Nephron (organoid): ENCODE measurements around the gene CHL1.

ENCODE experiments used
- H3K27ac Mint-ChIP-seq, 3 experiments: 2 replicates each; pipeline ENCODE4 v1.8.0; 2020; ENCODE audit warnings: mixed read lengths in 3 of 3, mild to moderate bottlenecking in 2 of 3, moderate library complexity in 1 of 3
- H3K27me3 Mint-ChIP-seq: 2 replicates; pipeline ENCODE4 v1.8.0; 2021; ENCODE audit warnings: low read depth, mild to moderate bottlenecking, moderate library complexity, mixed read lengths
- H3K36me3 Mint-ChIP-seq: 2 replicates; pipeline ENCODE4 v1.8.0; 2020; ENCODE audit warnings: low read depth, mixed read lengths
- H3K4me1 Mint-ChIP-seq: 2 replicates; pipeline ENCODE4 v1.8.0; 2020; ENCODE audit warnings: mixed read lengths
- H3K4me3 Mint-ChIP-seq, 3 experiments: 2 replicates each; pipeline ENCODE4 v1.8.0; 2020; ENCODE audit warnings: mild to moderate bottlenecking in 3 of 3, mixed read lengths in 3 of 3, moderate library complexity in 2 of 3
- H3K9me3 Mint-ChIP-seq: 2 replicates; pipeline ENCODE4 v1.8.0; 2020; ENCODE audit warnings: mixed read lengths
- TF ChIP-seq, protein P1 (sequence below), 3 experiments: fragments of 200-600 bp; sonication (generic); IDR thresholded peaks; one replicate each; pipeline ENCODE4 v1.5.0; 2021; ENCODE audit warnings: antibody characterized with exemption in 3 of 3; ENCODE audit not compliant: unreplicated experiment in 3 of 3

Gene CHL1

GRCh38 chr3:374459-374858, 177.9 kb downstream of the CHL1 start:
- Mint-ChIP-seq H3K36me3 (peaks cover 3% of the 10 kb centered on the region), H3K4me1 (peaks cover 27% of the 10 kb centered on the region), H3K4me3 (no peak overlapping the region), H3K9me3 (peaks cover 23% of the 10 kb centered on the region), H3K27ac (peak overlapping the region in 2 of 3 experiments; percentile 8 to 10), H3K27me3 (no peaks in the 10 kb centered on the region)
- TF ChIP-seq, protein P1, sequence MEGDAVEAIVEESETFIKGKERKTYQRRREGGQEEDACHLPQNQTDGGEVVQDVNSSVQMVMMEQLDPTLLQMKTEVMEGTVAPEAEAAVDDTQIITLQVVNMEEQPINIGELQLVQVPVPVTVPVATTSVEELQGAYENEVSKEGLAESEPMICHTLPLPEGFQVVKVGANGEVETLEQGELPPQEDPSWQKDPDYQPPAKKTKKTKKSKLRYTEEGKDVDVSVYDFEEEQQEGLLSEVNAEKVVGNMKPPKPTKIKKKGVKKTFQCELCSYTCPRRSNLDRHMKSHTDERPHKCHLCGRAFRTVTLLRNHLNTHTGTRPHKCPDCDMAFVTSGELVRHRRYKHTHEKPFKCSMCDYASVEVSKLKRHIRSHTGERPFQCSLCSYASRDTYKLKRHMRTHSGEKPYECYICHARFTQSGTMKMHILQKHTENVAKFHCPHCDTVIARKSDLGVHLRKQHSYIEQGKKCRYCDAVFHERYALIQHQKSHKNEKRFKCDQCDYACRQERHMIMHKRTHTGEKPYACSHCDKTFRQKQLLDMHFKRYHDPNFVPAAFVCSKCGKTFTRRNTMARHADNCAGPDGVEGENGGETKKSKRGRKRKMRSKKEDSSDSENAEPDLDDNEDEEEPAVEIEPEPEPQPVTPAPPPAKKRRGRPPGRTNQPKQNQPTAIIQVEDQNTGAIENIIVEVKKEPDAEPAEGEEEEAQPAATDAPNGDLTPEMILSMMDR (IDR thresholded peaks at IDR 0.05; ENCODE audit: unreplicated experiment in 3 of 3) = no peak

- peaks cover 27% of the 10 kb centered on the region for H3K4me1 Mint-ChIP-seq
- TF ChIP-seq, protein P1 (IDR thresholded peaks at IDR 0.05; ENCODE audit: unreplicated experiment in 3 of 3) = peak; percentile 55 to 82 (median 66)
- no peak overlapping the region for H3K27ac Mint-ChIP-seq
- no peaks in the 10 kb centered on the region for H3K36me3 Mint-ChIP-seq
- H3K9me3 Mint-ChIP-seq = peaks cover 1% of the 10 kb centered on the region
- no peaks in the 10 kb centered on the region for H3K27me3 Mint-ChIP-seq
- no peak overlapping the region for H3K4me3 Mint-ChIP-seq
These were observed 180.6 kb downstream of the CHL1 start for GRCh38 chr3:377158-377561.

- H3K4me3 Mint-ChIP-seq = no peak overlapping the region
- TF ChIP-seq, protein P1 (IDR thresholded peaks at IDR 0.05; ENCODE audit: unreplicated experiment in 3 of 3) = no peak
- H3K36me3 Mint-ChIP-seq = no peaks in the 10 kb centered on the region
- peaks cover 12% of the 10 kb centered on the region for H3K4me1 Mint-ChIP-seq
- H3K27ac Mint-ChIP-seq = no peak overlapping the region
- no peaks in the 10 kb centered on the region for H3K27me3 Mint-ChIP-seq
- no peaks in the 10 kb centered on the region for H3K9me3 Mint-ChIP-seq
These were observed 184.2 kb downstream of the CHL1 start for GRCh38 chr3:380801-381200.

DNA sequence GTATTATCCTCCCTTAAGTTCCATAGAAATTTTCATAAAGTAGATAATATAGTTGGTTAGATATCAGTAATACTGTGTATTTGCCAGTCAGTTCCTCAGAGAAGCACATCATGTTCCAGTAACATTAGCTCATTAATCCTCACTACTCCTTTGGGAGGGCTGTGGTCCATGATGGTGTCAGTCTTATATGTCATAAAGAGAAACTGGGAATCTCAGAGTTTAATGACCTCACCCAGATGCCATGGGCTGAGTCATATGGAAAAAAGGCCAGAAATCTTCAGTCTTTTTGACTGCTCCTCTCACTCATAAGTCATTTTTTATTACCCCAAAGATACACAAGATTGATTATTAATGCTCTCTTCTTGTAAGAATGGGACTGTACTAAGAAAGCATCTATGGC, 188.6 kb downstream of the CHL1 start:
- Mint-ChIP-seq H3K27me3 (no peaks in the 10 kb centered on the region), H3K27ac (no peak overlapping the region), H3K9me3 (no peaks in the 10 kb centered on the region), H3K4me1 (no peaks in the 10 kb centered on the region), H3K36me3 (no peaks in the 10 kb centered on the region), H3K4me3 (no peak overlapping the region)
- TF ChIP-seq, protein P1 (IDR thresholded peaks at IDR 0.05; ENCODE audit: unreplicated experiment in 3 of 3) = no peak

DNA sequence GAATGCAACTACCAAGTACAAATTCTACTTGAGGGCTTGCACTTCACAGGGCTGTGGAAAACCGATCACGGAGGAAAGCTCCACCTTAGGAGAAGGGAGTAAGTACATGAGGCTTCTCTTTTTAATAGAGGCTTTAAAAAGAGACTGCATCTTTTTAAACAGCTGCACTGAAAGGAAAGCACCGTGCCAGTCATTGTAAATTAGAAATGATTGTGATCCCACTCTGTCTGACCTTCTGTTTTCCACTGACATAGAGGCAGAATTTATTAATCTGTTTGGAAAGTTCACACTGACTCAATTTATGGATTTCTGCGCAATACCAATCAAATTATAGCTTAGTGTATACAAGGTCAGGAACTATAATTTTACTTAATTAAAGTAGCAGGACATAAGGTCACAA, 198.2 kb downstream of the CHL1 start:
- Mint-ChIP-seq H3K27me3 (peaks cover 28% of the 10 kb centered on the region), H3K36me3 (no peaks in the 10 kb centered on the region), H3K27ac (peak overlapping the region in 2 of 3 experiments; percentile 30 to 51), H3K4me1 (peaks cover 22% of the 10 kb centered on the region), H3K4me3 (peak overlapping the region in 1 of 3 experiments; percentile 9), H3K9me3 (no peaks in the 10 kb centered on the region)
- TF ChIP-seq, protein P1 (IDR thresholded peaks at IDR 0.05; ENCODE audit: unreplicated experiment in 3 of 3) = no peak

- TF ChIP-seq, protein P1 (IDR thresholded peaks at IDR 0.05; ENCODE audit: unreplicated experiment in 3 of 3) = no peak
- peaks cover 22% of the 10 kb centered on the region for H3K4me1 Mint-ChIP-seq
- peaks cover 20% of the 10 kb centered on the region for H3K27me3 Mint-ChIP-seq
- H3K9me3 Mint-ChIP-seq = no peaks in the 10 kb centered on the region
- no peaks in the 10 kb centered on the region for H3K36me3 Mint-ChIP-seq
- no peak overlapping the region for H3K4me3 Mint-ChIP-seq
- no peak overlapping the region for H3K27ac Mint-ChIP-seq
These were observed 199.7 kb downstream of the CHL1 start for GRCh38 chr3:396293-396692.
